ENCODE data around the gene KRTAP24-1.

KRTAP24-1 gene

GRCh38 chr21:30282850-30283249, at the start of gene KRTAP24-1:
KRTAP24-1 (minus strand) TSS chr21:30282950; CDS start chr21:30282932, 18 bp downstream.
- WGBS (ENCODE audit: insufficient coverage, insufficient read length), result no CpG with 5 or more reads among the region's 3 CpGs

GRCh38 chr21:30329203-30329875, 46.6 kb upstream of the KRTAP24-1 start:
- no CpG with 5 or more reads among the region's 4 CpGs for WGBS (ENCODE audit: insufficient coverage, insufficient read length)
- H3K36me3 ChIP-seq (ENCODE audit: control insufficient read depth, insufficient read depth, low read length), result no peaks in the 10 kb centered on the region
- H3K27ac ChIP-seq (ENCODE audit: low read length), result no peak overlapping the region
- no peaks in the 10 kb centered on the region for H3K4me1 ChIP-seq (ENCODE audit: control insufficient read depth, insufficient read depth, low read length)
- H3K27me3 ChIP-seq (ENCODE audit: control insufficient read depth, insufficient read depth, low read length), result no peaks in the 10 kb centered on the region
- no peak for DNase-seq (ENCODE audit: low read depth, low spot score)
- H3K9me3 ChIP-seq (ENCODE audit: control insufficient read depth, insufficient read depth, low read length), result peaks cover 5% of the 10 kb centered on the region
- no peak overlapping the region for H3K4me3 ChIP-seq (ENCODE audit: low read length)

More at GRCh38 chr21:30282850-30283249, at the start of gene KRTAP24-1:
- H3K36me3 ChIP-seq (ENCODE audit: control insufficient read depth, insufficient read depth, low read length), result no peaks in the 10 kb centered on the region
- H3K9me3 ChIP-seq (ENCODE audit: control insufficient read depth, insufficient read depth, low read length), result peaks cover 2% of the 10 kb centered on the region; the same call in 1 of the 2 replicates
- no peaks in the 10 kb centered on the region for H3K4me1 ChIP-seq (ENCODE audit: control insufficient read depth, insufficient read depth, low read length)
- no peak for DNase-seq (ENCODE audit: low read depth, low spot score)
- H3K27me3 ChIP-seq (ENCODE audit: control insufficient read depth, insufficient read depth, low read length), result no peaks in the 10 kb centered on the region
- no peak within 1 kb of the TSS for H3K4me3 ChIP-seq (ENCODE audit: low read length)
- no peak within 1 kb of the TSS for H3K27ac ChIP-seq (ENCODE audit: low read length)

- H3K9me3 ChIP-seq (ENCODE audit: control insufficient read depth, insufficient read depth, low read length), result peaks cover 6% of the 10 kb centered on the region
- H3K4me3 ChIP-seq (ENCODE audit: low read length), result no peak overlapping the region
- H3K27me3 ChIP-seq (ENCODE audit: control insufficient read depth, insufficient read depth, low read length), result no peaks in the 10 kb centered on the region
- no peak overlapping the region for H3K27ac ChIP-seq (ENCODE audit: low read length)
- H3K4me1 ChIP-seq (ENCODE audit: control insufficient read depth, insufficient read depth, low read length), result no peaks in the 10 kb centered on the region
- no peak for DNase-seq (ENCODE audit: low read depth, low spot score)
- H3K36me3 ChIP-seq (ENCODE audit: control insufficient read depth, insufficient read depth, low read length), result no peaks in the 10 kb centered on the region
Observed at GRCh38 chr21:30326390-30326789, 43.6 kb upstream of the KRTAP24-1 start.

- Histone ChIP-seq H3K36me3 (ENCODE audit: control insufficient read depth, insufficient read depth, low read length) (no peaks in the 10 kb centered on the region), H3K4me1 (ENCODE audit: control insufficient read depth, insufficient read depth, low read length) (no peaks in the 10 kb centered on the region), H3K27ac (ENCODE audit: low read length) (no peak within 1 kb of the TSS), H3K9me3 (ENCODE audit: control insufficient read depth, insufficient read depth, low read length) (peaks cover 5% of the 10 kb centered on the region), H3K4me3 (ENCODE audit: low read length) (no peak within 1 kb of the TSS), H3K27me3 (ENCODE audit: control insufficient read depth, insufficient read depth, low read length) (no peaks in the 10 kb centered on the region)
- WGBS (ENCODE audit: insufficient coverage, insufficient read length), result no CpG with 5 or more reads among the region's 2 CpGs
- no peak for DNase-seq (ENCODE audit: low read depth, low spot score)
Observed at GRCh38 chr21:30320215-30320614, 37.5 kb upstream of the KRTAP24-1 start, which contains the start of gene KRTAP26-1. KRTAP26-1 (minus strand) TSS chr21:30320315; CDS start chr21:30320035, 280 bp downstream.

- Histone ChIP-seq H3K4me3 (ENCODE audit: low read length) (no peak overlapping the region), H3K27me3 (ENCODE audit: control insufficient read depth, insufficient read depth, low read length) (no peaks in the 10 kb centered on the region), H3K27ac (ENCODE audit: low read length) (no peak overlapping the region), H3K4me1 (ENCODE audit: control insufficient read depth, insufficient read depth, low read length) (no peaks in the 10 kb centered on the region), H3K36me3 (ENCODE audit: control insufficient read depth, insufficient read depth, low read length) (no peaks in the 10 kb centered on the region), H3K9me3 (ENCODE audit: control insufficient read depth, insufficient read depth, low read length) (peaks cover 6% of the 10 kb centered on the region)
- WGBS (ENCODE audit: insufficient coverage, insufficient read length), result no CpG with 5 or more reads among the region's 2 CpGs
- DNase-seq (ENCODE audit: low read depth, low spot score), result no peak
Observed at GRCh38 chr21:30315701-30316100, 33.0 kb upstream of the KRTAP24-1 start.

- H3K36me3 ChIP-seq (ENCODE audit: control insufficient read depth, insufficient read depth, low read length), result no peaks in the 10 kb centered on the region
- H3K27me3 ChIP-seq (ENCODE audit: control insufficient read depth, insufficient read depth, low read length), result no peaks in the 10 kb centered on the region
- no peaks in the 10 kb centered on the region for H3K9me3 ChIP-seq (ENCODE audit: control insufficient read depth, insufficient read depth, low read length)
- H3K4me1 ChIP-seq (ENCODE audit: control insufficient read depth, insufficient read depth, low read length), result no peaks in the 10 kb centered on the region
- H3K27ac ChIP-seq (ENCODE audit: low read length), result no peak overlapping the region
- DNase-seq (ENCODE audit: low read depth, low spot score), result no peak
- WGBS (ENCODE audit: insufficient coverage, insufficient read length), result no CpG with 5 or more reads among the region's 2 CpGs
- H3K4me3 ChIP-seq (ENCODE audit: low read length), result no peak overlapping the region
Observed at GRCh38 chr21:30306884-30307283, 24.1 kb upstream of the KRTAP24-1 start.

GRCh38 chr21:30305136-30305535, 22.4 kb upstream of the KRTAP24-1 start:
- no peaks in the 10 kb centered on the region for H3K9me3 ChIP-seq (ENCODE audit: control insufficient read depth, insufficient read depth, low read length)
- no peaks in the 10 kb centered on the region for H3K4me1 ChIP-seq (ENCODE audit: control insufficient read depth, insufficient read depth, low read length)
- WGBS (ENCODE audit: insufficient coverage, insufficient read length), result no CpG with 5 or more reads among the region's 1 CpG
- DNase-seq (ENCODE audit: low read depth, low spot score), result no peak
- H3K27ac ChIP-seq (ENCODE audit: low read length), result no peak overlapping the region
- H3K27me3 ChIP-seq (ENCODE audit: control insufficient read depth, insufficient read depth, low read length), result no peaks in the 10 kb centered on the region
- no peak overlapping the region for H3K4me3 ChIP-seq (ENCODE audit: low read length)
- H3K36me3 ChIP-seq (ENCODE audit: control insufficient read depth, insufficient read depth, low read length), result no peaks in the 10 kb centered on the region

- H3K27ac ChIP-seq (ENCODE audit: low read length), result no peak within 1 kb of the TSS
- no peaks in the 10 kb centered on the region for H3K4me1 ChIP-seq (ENCODE audit: control insufficient read depth, insufficient read depth, low read length)
- WGBS (ENCODE audit: insufficient coverage, insufficient read length), result no CpG with 5 or more reads among the region's 2 CpGs
- no peak within 1 kb of the TSS for H3K4me3 ChIP-seq (ENCODE audit: low read length)
- H3K36me3 ChIP-seq (ENCODE audit: control insufficient read depth, insufficient read depth, low read length), result no peaks in the 10 kb centered on the region
- no peaks in the 10 kb centered on the region for H3K27me3 ChIP-seq (ENCODE audit: control insufficient read depth, insufficient read depth, low read length)
- H3K9me3 ChIP-seq (ENCODE audit: control insufficient read depth, insufficient read depth, low read length), result peaks cover 3% of the 10 kb centered on the region; the same call in 1 of the 2 replicates
- no peak for DNase-seq (ENCODE audit: low read depth, low spot score)
Observed at GRCh38 chr21:30289215-30289614, 6.5 kb upstream of the KRTAP24-1 start, which contains the start of gene KRTAP25-1. KRTAP25-1 (minus strand) TSS chr21:30289514; CDS start chr21:30289490, 24 bp downstream.

- Histone ChIP-seq H3K9me3 (ENCODE audit: control insufficient read depth, insufficient read depth, low read length) (peaks cover 3% of the 10 kb centered on the region), H3K4me3 (ENCODE audit: low read length) (no peak overlapping the region), H3K36me3 (ENCODE audit: control insufficient read depth, insufficient read depth, low read length) (no peaks in the 10 kb centered on the region), H3K27ac (ENCODE audit: low read length) (no peak overlapping the region), H3K4me1 (ENCODE audit: control insufficient read depth, insufficient read depth, low read length) (no peaks in the 10 kb centered on the region), H3K27me3 (ENCODE audit: control insufficient read depth, insufficient read depth, low read length) (no peaks in the 10 kb centered on the region; the same call in 1 of the 2 replicates)
- DNase-seq (ENCODE audit: low read depth, low spot score), result no peak
- no CpG with 5 or more reads among the region's 1 CpG for WGBS (ENCODE audit: insufficient coverage, insufficient read length)
Observed at GRCh38 chr21:30271611-30272010, 11.1 kb downstream of the KRTAP24-1 start.

GRCh38 chr21:30271156-30271555, 11.6 kb downstream of the KRTAP24-1 start:
- no peaks in the 10 kb centered on the region for H3K4me1 ChIP-seq (ENCODE audit: control insufficient read depth, insufficient read depth, low read length)
- H3K4me3 ChIP-seq (ENCODE audit: low read length), result no peak overlapping the region
- no peaks in the 10 kb centered on the region; the same call in 1 of the 2 replicates for H3K27me3 ChIP-seq (ENCODE audit: control insufficient read depth, insufficient read depth, low read length)
- no peaks in the 10 kb centered on the region for H3K36me3 ChIP-seq (ENCODE audit: control insufficient read depth, insufficient read depth, low read length)
- peaks cover 3% of the 10 kb centered on the region for H3K9me3 ChIP-seq (ENCODE audit: control insufficient read depth, insufficient read depth, low read length)
- no CpG with 5 or more reads among the region's 5 CpGs for WGBS (ENCODE audit: insufficient coverage, insufficient read length)
- no peak for DNase-seq (ENCODE audit: low read depth, low spot score)
- no peak overlapping the region for H3K27ac ChIP-seq (ENCODE audit: low read length)
